HEK293T (cell line): ENCODE data around the gene IRGM.

Source experiments
- ARNT ChIP-seq: fragments of 450-650 bp; IDR thresholded peaks from 2 replicates; pipeline ENCODE4 v1.6.1; 2017; ENCODE audit warnings: mild to moderate bottlenecking
- BHLHE40 ChIP-seq: fragments of 450-650 bp; IDR thresholded peaks from 2 replicates; pipeline ENCODE4 v1.6.1; 2016; ENCODE audit warnings: mild to moderate bottlenecking, moderate library complexity, borderline replicate concordance
- CTBP1 ChIP-seq: fragments of 450-650 bp; IDR thresholded peaks from 2 replicates; pipeline ENCODE4 v1.6.1; 2016; ENCODE audit warnings: borderline replicate concordance
- ELF4 ChIP-seq: fragments of 450-650 bp; IDR thresholded peaks from 2 replicates; pipeline ENCODE4 v1.6.1; 2017; ENCODE audit warnings: antibody characterized with exemption
- FOXA1 ChIP-seq: fragments of 450-650 bp; IDR thresholded peaks from 2 replicates; pipeline ENCODE4 v1.6.1; 2016; ENCODE audit warnings: mild to moderate bottlenecking
- FOXM1 ChIP-seq: fragments of 450-650 bp; IDR thresholded peaks from 2 replicates; pipeline ENCODE4 v1.6.1; 2017; ENCODE audit warnings: mild to moderate bottlenecking, borderline replicate concordance
- HDGF ChIP-seq: fragments of 450-650 bp; IDR thresholded peaks from 2 replicates; pipeline ENCODE4 v1.6.1; 2017; ENCODE audit warnings: antibody characterized with exemption, borderline replicate concordance
- NFRKB ChIP-seq: fragments of 450-650 bp; IDR thresholded peaks from 2 replicates; pipeline ENCODE4 v1.6.1; 2016; ENCODE audit warnings: mild to moderate bottlenecking, moderate library complexity
- SP1 ChIP-seq: fragments of 450-650 bp; IDR thresholded peaks from 2 replicates; pipeline ENCODE4 v1.6.1; 2017
- ZNF384 ChIP-seq: fragments of 450-650 bp; IDR thresholded peaks from 2 replicates; pipeline ENCODE4 v1.6.1; 2016

- TF ChIP-seq ELF4 (no peak), ARNT (no peak), ZNF384 (no peak), HDGF (no peak), BHLHE40 (no peak), FOXM1 (no peak), SP1 (no peak), CTBP1 (no peak), FOXA1 (no peak), NFRKB (no peak)
Observed at GRCh38 chr5:150846654-150847333, 473 bp downstream of the IRGM start.
